ENCODE data around the gene COMMD9. TPM values are rescaled to one million over a fixed set of nuclear protein-coding genes. Genes with fewer than 3 reads are reported as not detected.

The COMMD9 gene
- total RNA-seq, 4 donors from 2014 or later: 38.0 to 74.6 (median 45.4) TPM

DNA sequence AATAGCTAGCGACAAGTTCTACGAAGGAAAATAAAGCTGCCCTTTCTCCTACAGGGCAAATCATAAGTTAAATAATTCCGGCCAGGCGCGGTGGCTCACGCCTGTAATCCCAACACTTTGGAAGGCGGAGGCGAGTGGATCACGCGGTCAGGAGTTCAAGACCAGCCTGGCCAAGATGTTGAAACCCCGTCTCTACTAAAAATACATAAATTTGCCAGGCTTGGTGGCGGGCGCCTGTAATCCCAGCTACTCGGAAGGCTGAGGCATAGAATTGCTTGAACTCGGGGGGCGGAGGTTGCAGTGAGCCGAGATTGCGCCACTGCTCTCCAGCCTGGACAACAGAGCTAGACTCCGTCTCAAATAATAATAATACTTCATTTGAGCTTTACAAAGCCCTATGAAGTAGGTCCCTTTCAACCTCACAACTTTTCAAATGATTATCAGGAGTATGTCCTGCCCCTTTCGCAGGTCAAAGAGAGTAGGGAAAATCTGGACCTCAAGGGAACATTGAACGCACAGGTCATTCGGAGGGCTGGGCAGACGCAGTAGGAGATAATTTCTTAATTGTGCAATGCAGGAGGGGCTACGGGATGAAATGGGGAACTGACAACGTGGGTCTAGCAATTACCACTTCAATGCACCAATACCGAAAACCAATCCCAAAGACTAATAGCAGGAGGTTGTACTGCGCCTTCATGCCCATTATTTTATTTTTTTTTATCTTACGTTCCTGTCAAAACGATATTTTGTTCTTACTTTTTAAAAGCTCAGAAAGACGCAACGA, 590 bp downstream of the COMMD9 start:
- TF ChIP-seq, protein P1, sequence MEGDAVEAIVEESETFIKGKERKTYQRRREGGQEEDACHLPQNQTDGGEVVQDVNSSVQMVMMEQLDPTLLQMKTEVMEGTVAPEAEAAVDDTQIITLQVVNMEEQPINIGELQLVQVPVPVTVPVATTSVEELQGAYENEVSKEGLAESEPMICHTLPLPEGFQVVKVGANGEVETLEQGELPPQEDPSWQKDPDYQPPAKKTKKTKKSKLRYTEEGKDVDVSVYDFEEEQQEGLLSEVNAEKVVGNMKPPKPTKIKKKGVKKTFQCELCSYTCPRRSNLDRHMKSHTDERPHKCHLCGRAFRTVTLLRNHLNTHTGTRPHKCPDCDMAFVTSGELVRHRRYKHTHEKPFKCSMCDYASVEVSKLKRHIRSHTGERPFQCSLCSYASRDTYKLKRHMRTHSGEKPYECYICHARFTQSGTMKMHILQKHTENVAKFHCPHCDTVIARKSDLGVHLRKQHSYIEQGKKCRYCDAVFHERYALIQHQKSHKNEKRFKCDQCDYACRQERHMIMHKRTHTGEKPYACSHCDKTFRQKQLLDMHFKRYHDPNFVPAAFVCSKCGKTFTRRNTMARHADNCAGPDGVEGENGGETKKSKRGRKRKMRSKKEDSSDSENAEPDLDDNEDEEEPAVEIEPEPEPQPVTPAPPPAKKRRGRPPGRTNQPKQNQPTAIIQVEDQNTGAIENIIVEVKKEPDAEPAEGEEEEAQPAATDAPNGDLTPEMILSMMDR (IDR thresholded peaks at IDR 0.05; ENCODE audit: low read depth): no peak

DNA sequence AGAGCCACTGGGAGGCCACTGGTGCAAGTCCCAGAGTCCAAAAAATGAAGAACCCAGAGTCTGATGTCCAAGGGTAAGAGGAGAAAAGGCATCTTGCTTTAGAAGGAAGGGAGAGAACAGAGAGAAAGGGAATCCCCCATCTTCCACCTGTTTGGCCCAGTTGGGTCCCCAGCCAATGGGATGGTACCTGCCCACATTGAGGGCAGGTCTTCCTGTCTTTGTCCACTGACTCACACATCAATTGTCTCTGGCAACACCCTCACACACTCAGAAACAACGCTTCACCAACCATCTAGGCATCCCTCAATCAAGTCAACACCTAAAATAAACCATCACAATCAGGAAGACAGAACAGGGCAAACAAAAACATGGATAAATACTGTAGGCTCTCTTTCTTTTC, 6.3 kb downstream of the COMMD9 start:
- TF ChIP-seq, protein P1 (IDR thresholded peaks at IDR 0.05; ENCODE audit: low read depth): no peak

DNA sequence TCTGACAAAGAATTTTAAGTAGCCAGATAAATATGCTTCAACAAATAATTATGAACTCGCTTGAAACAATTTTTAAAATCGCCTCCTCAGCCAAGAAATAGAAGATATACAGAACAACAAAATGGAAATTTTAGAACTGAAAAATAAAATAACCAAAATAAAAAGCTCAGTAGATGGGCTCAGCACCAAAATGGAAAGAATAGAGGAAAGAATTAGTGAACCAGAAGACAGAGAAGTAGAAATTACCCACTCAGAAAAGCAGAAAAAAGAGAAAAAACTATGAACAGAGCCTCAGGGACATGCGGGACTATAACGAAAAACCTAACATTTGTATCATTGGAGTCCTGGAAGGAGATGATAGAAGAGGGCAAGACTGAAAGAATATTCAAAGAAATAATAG, 7.4 kb downstream of the COMMD9 start:
- TF ChIP-seq, protein P1 (IDR thresholded peaks at IDR 0.05; ENCODE audit: low read depth): no peak

DNA sequence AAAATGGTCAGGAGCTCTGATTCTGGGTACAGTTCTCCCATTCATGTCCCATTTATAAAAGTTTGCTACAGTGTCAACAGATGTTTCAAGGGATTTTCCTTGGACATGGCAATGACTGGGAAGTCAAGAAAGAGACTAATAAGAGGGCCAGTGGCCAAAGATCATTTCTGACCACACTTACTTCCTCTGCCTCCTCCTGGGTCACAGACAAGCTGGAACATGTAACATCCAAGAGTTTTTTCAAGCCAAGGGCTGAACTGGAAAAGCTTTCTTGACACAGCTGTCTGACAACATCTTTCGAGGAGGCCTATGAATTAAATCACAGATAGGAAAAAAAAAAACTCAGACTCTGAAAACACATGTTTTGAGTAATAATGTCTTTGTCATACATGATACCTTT, 8.7 kb downstream of the COMMD9 start:
- TF ChIP-seq, protein P1 (IDR thresholded peaks at IDR 0.05; ENCODE audit: low read depth): no peak

DNA sequence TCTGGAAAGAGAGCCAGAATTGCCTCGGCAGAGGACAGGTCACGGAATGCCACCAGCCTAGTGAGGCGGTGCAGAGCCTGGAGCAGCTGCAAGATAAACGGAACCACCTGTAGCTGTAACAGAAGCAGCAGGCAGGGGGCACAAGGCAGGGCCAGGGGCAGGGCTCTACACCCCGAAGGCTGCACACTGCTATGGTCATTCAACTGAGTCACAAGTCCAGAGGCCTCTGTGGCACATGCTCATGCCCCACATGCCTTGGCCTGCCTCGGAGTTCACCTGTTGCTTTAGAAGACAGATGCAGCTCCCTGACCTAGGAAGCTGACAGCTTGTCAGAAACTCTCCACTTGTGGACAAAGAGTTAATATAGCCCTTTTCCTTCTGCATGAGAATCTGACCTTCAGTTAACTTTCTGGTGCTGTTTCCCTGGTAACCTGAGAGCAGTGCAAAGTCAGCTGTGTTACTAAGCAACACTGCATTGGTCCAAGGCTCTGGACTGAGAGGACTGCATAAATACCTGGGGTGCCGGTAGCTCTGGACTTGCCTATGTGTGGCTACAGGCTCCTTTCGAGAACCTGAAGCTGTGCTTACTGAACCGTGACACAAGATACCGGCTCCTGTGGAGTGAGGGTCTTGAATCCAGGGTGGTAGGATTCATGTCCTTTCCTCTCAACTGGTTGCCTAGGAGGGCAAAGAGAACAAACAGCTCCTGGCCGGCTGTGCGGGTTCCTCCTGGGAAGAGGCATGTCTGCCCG, 10.5 kb downstream of the COMMD9 start:
- TF ChIP-seq, protein P1 (IDR thresholded peaks at IDR 0.05; ENCODE audit: low read depth): no peak

DNA sequence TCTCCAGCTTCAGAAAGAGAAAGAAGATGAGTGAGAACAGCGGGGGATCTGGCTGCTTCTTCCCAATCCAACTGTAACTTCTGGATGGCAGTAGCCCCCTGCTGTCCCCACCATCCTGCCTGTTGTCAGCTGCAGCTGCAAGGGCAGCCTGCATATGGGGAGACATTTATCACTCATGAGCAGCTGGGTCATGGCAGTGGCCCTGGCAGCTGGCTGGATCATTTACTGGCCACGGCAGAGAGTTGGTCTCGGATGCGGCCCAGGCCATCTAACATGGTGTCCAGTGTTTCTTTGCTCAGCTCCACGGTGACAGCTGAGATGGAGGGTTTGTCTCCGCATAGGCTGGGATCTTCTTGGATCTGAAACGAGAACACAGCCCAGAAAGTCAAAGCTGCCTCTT, 14.8 kb downstream of the COMMD9 start:
- TF ChIP-seq, protein P1 (IDR thresholded peaks at IDR 0.05; ENCODE audit: low read depth): no peak

DNA sequence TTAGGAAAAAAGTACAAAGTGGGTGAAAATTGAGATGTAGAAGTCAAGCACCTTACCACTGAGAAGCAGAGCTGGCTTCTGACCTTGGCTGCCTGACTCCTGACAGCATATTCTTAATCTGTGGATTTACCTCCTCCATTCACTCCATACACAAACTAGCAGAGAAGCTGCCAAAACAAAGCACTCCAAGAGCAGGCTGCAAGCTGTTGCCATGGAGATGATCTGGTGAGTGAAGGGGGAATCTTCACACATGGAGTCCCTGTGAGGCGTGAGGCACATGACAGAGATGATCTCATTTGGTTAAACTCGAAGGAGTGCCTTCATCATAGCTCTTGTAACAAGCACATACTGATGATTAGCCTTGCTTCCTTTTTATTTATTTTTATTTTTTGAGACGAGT, 16.1 kb downstream of the COMMD9 start:
- TF ChIP-seq, protein P1 (IDR thresholded peaks at IDR 0.05; ENCODE audit: low read depth): no peak
